Stimulated activated CD8-positive, alpha-beta memory T cell treated with anti-CD3 and anti-CD28 coated beads, Interleukin-4, amount 100 ng/mL, for 4 hours (primary cell): ENCODE data around the gene BCAP31.
"Not testable (repeated sequence)": the region's sequence is repeated elsewhere in the genome, so short reads cannot be mapped to it uniquely, and the experiment has no call there.

Experiments
- DNase-seq, 2 donors: peaks; one replicate each; pipeline ENCODE4 v3.0.0-alpha.2; 2020; ENCODE audit warnings: low read depth in 2 of 2, low spot score in 1 of 2

BCAP31 gene

DNA sequence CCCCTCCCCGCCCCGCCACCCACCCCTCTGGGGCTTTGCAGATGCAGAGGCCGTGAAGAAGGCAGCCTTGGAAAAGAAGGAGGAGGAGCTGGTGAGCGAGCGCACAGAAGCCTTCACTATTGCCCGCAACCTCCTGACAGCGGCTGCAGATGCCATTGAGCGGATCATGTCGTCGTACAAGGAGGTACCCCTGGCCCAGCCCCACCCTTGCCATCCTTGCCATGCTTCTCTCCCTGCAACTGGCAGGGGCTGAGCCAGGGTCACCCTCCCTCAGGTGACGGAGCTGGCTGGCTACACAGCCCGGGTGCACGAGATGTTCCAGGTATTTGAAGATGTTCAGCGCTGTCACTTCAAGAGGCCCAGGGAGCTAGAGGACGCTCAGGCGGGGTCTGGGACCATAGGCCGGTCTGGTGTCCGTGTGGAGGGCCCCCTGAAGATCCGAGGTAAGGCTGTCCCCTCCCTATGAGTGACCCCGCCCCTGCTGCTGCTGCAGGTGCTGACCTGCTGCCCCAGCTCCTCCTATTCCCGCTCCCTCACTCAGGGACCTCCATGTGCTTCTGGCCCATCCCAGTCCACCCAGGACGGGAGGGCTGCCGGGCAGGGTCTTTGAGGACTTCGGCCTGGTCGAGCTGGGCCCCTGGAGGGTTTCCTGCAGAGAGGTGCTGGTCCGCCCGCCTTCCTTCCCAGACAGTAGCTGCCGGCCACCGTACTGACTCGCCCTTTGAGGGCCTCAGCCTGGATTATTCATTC is 12.1 kb upstream of the BCAP31 start:
- DNase-seq: no peak

DNA sequence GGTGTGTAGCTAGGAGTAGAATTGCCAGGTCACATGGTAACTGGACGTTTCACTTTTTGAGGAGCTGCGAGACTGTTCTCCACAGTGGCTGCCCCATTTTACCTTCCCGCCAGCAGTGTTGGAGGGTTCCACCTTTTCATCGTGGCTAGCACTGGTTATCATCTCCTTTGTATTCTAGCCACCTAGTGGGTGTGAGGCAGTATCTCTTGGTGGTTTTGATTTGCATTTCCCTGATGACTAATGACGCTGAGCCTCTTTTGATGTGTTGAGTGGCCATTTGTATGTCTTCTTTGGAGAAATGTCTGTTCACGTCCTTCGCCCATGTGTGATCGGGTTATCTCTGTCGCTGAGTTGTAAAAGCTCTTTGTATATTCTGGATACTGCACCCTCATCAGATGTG is 11.1 kb upstream of the BCAP31 start:
- DNase-seq: no peak

DNA sequence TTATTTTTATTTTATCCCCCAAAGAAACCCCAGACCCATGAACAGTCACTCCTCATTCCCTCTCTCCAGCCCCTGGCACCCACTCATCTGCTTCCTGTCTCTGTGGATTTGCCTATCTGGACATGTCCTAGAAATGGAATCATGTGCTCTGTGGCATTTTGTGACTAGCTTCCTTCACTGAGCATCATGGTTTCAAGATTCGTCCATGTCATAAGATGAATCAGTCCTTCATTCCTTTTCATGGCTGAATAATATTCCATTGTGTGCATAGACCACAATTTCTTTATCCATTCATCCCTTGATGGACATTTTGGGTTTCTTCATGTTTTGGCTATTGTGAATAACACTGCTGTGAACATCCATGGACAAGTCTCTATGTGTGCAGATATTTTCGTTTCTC is 10.7 kb upstream of the BCAP31 start:
- no peak for DNase-seq

DNA sequence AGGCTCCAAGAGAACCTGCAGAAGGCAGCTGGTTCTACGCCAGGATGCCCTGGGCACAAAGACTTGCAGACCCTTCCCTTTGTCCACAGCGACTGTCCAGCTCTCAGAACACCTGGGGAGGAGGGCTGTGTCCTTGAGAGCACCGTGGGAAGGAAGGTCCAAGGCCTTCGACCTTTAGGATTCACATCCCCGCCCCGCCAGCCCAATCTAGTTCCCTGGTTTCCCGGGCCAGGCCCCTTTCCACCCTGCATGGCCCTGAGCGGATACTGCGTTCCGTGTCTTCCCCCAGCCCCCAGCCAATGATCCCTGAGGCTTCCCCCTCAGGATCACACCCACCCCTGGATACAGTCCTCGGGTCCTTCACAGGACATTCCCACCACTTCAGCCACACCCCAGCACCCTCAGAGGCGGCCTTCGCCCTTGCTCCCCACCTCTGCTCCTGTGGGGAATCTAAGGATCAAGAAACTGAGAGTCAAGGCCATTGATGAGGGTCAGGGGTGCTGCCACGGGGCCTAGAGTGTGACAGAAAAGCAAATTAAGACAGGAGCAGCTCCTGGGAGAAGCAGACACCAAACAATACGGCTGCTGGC is 9.6 kb upstream of the BCAP31 start:
- no peak for DNase-seq

DNA sequence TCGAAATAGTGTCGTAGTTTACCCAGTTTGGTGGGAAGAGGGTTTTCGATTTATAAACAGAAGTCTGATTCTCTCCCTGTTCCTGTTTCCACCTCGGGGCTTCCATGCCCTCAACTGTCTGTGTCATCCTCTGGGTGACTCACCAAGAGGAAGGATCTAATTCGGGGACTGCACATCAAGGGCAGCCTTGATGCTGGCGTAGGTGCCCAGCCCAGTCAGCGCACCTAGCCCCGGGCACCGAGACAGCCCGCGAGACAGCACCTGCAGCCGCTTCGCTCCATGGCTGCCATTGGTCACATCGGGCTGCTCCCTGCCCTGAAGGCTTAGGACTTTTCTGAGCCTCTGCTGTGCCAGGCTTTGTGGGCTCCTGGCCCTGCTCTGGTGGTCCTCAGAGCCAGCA is 8.2 kb upstream of the BCAP31 start:
- no peak for DNase-seq

DNA sequence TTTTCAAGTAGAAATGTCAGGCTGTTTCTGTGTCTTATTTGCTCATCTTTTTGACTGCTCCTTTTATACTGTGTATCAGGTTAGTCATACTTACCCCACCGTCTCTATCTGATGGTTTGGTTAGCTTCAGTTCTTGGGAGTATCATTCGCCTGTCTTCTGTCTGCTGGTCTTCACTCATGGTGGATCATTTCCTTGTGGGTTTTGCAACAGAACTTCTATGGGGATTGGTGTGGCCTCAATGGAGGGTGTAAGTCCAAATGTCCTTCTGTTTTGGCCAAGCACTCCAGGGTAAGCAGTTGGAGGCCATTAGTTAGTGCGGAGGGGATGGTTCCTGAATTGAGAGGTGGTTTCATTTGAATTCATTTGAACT is 7.6 kb upstream of the BCAP31 start:
- DNase-seq: no peak

DNA sequence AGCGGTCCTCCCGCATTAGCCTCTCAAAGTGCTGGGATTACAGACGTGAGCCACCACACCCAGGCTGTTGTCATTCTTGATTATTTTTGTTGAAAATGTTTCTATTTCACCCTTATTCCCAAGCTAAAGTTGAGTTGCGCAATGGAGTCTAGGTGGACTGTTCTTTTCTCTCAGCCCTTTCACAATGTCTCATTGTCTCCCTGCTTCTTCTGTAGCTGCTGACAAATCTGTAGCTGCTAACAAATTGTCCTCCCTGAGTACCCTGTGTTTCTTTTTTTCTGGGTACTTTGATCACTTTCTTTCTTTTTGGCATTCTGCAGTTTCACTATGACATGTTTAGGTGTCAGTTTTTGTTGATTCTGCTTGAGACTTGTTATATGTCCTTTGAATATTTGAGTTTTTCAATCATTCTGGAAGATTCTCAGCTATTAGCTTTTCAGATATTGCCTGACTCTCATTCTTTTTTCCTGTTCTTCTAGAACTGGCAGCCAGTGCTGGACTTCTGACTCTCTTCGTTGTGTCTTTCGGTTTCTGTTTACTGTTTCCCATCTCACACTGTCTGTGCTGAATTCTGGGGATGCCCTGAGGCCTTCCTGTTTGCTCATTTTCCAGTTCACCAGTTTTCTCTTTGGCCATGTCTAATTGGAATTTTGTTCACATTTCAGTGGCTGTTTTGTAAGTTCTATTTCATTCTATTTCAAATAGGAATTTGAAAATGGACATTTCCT is 7.1 kb upstream of the BCAP31 start:
- no peak for DNase-seq

DNA sequence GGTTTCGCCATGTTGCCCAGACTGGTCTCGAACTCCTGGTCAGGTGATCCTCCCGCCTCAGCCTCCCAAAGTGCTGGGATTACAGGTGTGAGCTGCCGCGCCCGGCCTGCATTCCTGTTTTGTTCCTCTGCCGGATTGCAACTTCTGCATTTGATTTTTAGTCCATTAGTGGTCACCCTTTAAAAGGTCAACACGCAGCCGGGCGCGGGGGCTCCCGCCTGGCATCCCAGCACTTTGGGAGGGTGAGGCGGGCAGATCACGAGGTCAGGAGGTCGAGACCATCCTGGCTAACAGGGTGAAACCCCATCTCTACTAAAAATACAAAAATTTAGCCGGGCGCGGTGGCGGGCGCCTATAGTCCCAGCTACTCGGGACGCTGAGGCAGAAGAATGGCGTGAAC is 5.9 kb upstream of the BCAP31 start:
- DNase-seq: not testable (repeated sequence)

DNA sequence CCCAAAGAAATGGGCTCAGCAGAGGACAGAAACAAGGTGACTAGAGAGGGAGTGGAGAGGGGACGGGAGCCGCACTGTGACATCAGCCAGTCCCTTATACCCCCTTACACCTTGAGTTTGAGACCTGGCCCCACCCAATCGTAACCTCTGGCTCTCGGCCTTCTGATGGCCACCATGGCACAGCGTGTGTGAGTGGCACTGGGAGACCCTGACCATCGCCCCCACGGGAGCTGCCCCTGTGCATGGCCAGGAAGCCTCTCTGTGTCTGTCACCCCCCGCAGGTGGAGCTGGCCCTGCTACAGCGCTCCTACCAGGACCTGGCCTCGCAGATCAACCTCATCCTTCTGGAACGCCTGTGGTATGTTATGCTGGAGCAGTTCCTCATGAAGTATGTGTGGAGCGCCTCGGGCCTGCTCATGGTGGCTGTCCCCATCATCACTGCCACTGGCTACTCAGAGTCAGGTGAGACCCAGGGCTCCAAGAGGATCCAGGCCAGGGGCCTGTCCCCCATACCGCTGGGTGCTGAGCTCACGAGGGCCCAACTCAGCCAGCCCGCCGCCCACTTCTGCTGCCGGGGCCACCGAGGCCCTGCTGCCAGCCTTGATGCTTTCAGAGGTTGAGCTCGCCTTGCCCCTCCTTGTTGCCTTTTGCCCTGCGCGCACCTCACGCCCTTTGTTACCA is 4.9 kb upstream of the BCAP31 start:
- no peak for DNase-seq

DNA sequence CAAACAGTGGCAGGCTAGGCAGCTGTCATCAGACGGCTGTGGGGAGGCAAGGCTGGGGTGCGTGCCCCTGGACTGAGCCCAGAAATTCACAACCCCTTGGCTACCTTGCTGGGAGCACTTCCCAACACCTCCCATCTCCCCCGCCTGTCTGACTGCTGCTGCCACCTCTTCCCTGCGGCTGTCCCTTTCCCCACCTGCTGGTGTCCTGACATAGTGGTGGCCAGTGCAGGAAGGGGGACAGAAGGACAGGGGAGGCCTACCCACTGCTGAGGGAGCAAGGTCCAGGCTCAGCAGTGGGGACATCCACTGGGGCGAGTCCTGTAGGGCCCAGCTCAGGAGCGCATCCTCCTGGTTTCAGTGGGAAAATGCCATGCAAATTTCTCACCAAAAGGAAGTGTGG is 3.9 kb upstream of the BCAP31 start:
- no peak for DNase-seq

DNA sequence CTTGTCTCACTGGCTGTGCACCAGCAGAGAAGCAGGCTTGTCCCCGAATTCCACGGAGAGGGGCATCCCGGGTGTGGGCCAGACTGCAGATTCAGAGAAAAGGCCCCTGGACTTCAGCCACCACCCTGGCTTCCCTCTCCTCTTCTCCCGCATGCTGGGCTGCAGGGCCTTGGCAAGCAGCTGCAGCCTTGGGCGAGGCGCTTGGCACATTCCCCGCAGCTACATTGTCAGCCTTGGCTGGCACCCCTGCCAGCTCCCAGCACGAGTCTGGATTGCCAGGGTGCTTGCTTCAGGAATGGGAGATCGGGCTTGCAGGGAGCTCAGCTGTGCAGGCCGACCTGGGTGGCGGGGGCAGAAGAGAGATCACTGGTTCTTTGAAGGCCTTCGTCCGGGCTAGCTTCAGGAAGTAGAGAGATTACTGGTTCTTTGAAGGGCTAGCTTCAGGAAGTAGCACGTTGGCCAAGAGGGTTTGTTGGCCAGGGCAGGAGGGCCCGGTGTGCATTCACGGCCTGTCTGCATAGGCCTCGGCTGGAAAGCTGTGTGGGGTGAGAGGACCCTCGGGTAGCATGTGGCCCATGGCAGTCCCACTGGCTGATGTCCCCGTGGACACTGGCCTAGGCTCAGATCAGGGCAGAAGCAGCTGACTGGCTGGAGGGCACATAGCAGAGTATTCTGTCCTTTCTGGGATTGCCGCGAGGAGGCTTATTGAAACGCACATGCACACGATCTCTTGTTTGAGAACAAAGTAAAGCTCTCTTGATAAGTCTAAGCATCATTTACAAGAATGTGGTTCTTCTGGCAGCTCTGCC is 3.1 kb upstream of the BCAP31 start:
- no peak for DNase-seq

DNA sequence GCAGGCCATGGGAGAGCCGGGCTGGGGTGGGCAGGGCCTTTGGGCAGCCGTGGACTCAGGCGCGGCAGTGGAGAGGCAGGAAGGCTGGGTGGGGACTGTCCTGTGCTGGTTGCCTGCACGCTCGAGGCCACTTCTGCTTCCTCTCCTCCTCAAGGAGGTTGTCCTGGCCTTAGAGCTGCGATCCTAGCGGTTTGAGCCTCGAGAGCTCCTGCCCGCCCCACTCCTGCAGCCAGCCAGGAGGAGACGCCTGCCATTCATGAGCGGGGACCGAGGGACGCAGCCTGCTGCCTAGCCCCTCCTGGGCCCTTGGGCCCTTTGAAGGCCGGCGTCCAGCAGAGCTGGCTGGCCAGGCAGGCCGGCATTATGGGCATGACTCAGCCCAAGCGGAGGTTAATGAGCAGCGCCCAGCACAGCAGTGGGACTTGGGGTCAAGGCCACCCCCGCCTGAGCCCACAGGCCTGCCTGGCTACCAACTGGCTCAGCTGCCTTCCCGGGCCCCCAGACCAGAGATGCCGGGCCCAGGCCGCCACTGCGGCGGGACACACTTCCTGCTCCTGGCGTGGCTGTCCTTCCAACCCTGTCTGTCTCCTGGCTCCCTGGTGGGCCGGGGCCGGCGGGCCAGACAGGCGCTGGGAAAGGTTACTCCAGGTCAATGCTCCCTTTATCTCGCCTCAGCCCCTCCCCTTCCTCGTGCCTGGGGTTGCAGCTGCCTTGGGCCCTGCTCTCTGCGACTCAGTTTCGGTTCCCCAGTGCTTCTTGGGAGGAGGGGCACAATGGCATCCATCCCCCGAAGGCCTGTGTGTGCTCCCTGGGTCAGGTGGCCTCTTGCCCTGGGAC is 2.3 kb upstream of the BCAP31 start:
- DNase-seq: peak in 1 of 2 donors; percentile 9

DNA sequence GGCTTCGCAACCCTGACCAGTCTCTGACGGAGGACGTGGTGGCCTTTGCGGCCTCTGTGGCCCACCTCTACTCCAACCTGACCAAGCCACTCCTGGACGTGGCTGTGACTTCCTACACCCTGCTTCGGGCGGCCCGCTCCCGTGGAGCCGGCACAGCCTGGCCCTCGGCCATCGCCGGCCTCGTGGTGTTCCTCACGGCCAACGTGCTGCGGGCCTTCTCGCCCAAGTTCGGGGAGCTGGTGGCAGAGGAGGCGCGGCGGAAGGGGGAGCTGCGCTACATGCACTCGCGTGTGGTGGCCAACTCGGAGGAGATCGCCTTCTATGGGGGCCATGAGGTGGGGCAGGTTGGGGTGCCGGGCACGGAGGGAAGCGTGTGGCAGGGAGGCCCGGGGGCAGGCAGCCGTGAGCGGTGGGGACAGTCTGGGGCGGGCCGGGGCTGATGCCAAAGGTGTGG is 1.7 kb upstream of the BCAP31 start:
- no peak for DNase-seq

DNA sequence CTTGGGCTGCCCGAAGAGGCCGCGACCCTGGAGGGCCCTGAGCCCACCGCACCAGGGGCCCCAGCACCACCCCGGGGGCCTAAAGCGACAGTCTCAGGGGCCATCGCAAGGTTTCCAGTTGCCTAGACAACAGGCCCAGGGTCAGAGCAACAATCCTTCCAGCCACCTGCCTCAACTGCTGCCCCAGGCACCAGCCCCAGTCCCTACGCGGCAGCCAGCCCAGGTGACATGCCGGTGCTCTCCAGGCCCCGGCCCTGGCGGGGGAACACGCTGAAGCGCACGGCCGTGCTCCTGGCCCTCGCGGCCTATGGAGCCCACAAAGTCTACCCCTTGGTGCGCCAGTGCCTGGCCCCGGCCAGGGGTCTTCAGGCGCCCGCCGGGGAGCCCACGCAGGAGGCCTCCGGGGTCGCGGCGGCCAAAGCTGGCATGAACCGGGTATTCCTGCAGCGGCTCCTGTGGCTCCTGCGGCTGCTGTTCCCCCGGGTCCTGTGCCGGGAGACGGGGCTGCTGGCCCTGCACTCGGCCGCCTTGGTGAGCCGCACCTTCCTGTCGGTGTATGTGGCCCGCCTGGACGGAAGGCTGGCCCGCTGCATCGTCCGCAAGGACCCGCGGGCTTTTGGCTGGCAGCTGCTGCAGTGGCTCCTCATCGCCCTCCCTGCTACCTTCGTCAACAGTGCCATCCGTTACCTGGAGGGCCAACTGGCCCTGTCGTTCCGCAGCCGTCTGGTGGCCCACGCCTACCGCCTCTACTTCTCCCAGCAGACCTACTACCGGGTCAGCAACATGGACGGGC is 1.0 kb upstream of the BCAP31 start:
- DNase-seq: no peak

DNA sequence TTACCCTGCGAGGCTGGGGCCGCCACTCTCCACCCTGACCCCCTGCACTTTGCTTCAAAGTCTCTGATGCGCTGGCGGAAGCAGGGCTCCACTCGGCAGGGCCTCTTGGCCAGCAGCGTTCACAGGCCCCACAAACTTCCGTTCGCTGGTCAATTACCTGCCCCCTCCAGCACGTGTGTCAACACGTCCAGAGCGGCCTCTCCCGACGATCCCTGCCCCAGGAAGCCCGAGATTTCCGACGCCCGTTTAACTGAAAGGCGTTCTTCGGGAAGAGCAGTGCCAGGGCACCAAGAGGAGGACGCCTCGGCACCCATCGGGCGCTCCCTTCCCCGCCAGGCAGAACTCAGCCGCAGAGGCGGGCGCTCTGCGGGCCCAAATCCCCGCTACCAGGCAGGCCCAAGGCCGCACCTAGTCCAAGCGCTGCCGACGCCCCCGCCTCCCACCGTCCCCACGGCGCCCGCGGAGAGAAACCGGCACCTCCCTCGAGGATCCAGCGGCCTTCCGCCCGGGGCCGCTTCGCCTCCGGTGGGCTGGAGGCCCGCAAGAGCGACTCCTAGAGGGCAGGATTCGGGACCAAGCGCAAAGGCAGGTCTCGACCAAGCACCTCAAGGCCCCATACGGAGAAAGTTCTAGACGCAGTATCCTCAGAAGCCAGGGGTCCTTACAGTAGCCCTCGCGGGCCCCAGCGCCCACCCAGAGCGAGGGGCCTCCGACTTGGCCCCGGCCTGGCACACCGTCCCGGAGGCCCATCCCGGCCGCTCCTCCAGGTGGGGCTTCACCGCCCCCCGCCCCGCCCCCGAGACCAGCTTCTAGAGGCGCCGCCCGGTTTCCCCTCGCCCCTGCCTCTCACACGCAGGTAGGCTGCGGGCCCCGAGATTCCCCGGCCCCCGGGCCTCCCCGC is 586 bp downstream of the BCAP31 start:
- peak in 1 of 2 donors; percentile 22 for DNase-seq

DNA sequence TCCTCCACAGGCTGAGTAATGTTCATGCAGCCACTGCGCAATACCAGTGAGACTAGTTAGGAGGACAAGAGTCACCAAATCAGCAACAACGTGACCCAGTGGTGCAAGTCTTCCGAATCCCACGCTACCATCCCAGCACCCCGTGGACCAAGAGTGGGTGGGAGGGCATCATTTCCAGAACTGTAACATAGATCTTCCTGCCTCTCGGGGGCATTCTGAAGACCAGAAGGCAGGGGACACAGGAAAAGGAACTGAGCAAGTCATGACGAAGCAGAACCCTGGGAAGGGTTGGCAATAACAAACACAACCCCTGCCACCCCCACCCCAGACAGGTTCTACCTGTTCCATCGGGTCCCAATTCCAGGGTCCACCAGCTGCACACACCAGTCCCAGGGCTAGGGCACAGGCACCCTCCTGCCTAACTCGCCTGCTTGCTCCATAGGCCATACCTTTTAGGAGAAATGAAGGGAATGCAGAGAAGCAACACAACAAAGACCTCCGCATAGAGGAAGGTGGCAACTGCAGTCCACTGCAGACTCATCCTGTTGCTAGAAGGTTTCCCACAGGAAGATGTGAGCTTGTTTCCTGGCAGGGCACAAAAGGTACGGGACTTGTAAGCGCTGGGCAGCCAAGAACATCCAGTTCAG is 1.4 kb downstream of the BCAP31 start:
- DNase-seq: no peak

DNA sequence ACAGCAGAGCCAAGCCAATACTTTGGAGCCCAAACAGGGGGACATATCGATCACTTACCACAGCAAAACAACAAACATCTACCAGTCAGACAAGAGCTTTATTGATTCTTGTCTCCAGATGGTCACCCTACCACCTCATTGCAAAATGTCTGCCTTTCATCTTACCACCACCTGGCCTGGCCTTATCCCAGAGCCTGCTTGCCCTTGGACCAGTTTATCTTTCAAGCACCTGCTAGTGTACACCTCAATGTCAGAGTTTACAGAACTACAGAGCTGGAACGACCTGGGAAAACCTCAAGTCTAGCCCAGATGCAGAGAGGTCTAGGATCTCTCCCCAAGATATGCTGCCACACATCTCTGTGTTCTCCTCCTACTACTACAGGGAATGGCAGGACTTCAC is 4.5 kb downstream of the BCAP31 start:
- DNase-seq: no peak

DNA sequence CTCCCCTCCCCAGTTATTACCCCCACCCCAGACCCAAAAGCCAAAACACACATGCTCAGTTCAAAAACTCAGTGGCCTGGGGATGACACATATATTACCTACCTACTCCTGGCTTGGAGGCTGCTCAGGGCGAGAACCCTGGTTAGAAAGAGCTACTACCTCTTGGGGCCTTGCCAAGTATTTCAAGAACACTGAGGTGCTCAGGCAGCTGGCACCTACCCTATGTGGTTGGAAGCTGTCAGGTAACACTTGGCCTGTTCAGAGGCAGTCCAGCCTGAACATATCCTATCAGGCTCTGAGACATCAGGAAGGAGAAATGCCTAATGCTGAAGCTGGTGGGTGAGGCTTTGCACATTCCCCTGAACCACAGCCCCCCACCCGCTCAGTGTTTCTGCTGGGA is 4.9 kb downstream of the BCAP31 start:
- DNase-seq: no peak
